GM23248 (cell line): ENCODE results near the gene SGCA.

ENCODE experiments used
- EZH2 ChIP-seq: fragments of 200-600 bp; sonication (generic); IDR thresholded peaks from 2 replicates; pipeline ENCODE4 v1.6.1; 2018; ENCODE audit warnings: antibody characterized with exemption, mild to moderate bottlenecking; ENCODE audit not compliant: insufficient read depth, poor library complexity, severe bottlenecking
- EZH2phosphoT487 ChIP-seq: fragments of 200-600 bp; sonication (generic); IDR thresholded peaks from 2 replicates; pipeline ENCODE4 v1.6.1; 2018; ENCODE audit warnings: antibody characterized with exemption, moderate library complexity, mild to moderate bottlenecking, low read depth; ENCODE audit not compliant: insufficient read depth

- TF ChIP-seq EZH2 (no peak), EZH2phosphoT487 (no peak)
Observed at GRCh38 chr17:50213026-50214022, 47.5 kb downstream of the SGCA start.
